ENCODE results near the gene MYH15.

The MYH15 gene

DNA sequence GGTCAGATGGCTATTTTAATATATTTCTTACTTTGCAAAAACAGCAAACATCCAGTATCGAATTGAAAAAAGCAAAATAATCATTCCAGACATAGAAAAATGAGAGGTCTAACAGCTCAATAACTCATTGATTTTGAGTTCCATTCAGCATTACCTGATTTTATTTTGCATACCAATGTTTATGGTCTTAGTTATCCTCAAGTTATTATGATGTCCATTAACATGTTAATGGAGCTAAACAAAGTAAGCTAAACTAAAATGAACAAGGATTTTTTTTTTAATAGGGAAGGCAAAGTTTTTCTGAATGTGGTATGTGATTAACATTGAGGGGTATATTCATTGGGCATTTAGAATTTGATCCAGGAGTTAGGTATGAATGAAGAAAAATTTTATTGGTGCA lies 13.1 kb downstream of the MYH15 start:
- no peak overlapping the region for H3K27ac Mint-ChIP-seq
- H3K27me3 Mint-ChIP-seq (ENCODE audit: low read depth): no peaks in the 10 kb centered on the region

DNA sequence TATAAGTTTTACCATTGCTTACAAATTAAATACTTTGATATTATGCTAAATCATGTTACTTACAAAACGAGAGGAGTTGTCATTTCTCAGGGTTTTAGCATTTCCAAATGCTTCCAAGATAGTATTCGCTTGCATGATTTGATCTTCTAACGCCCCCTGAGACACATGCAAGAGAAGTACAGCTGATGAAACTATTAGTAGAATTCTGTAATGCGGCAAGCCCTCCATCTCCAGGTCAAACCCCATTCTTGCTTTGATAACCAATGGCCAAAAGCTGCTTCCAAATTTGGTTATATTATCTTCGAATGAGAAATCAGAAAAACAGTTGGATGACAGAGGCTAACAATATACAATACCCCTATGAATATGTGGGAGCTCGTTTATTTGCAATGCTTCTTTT lies 14.7 kb downstream of the MYH15 start:
- Mint-ChIP-seq H3K27me3 (ENCODE audit: low read depth) (no peaks in the 10 kb centered on the region), H3K36me3 (ENCODE audit: low read depth) (no peaks in the 10 kb centered on the region), H3K4me1 (peaks cover 15% of the 10 kb centered on the region), H3K4me3 (no peak overlapping the region), H3K9me3 (no peaks in the 10 kb centered on the region), H3K27ac (no peak overlapping the region)
- no peak for TF ChIP-seq CTCF (IDR thresholded peaks at IDR 0.05; ENCODE audit: unreplicated experiment in 3 of 3)

More for the DNA sequence above, 13.1 kb downstream of the MYH15 start:
- TF ChIP-seq CTCF (IDR thresholded peaks at IDR 0.05; ENCODE audit: unreplicated experiment in 3 of 3): no peak
- Mint-ChIP-seq H3K9me3 (no peaks in the 10 kb centered on the region), H3K36me3 (ENCODE audit: low read depth) (no peaks in the 10 kb centered on the region), H3K4me3 (no peak overlapping the region), H3K4me1 (peaks cover 15% of the 10 kb centered on the region)

GRCh38 chr3:108494906-108495531 lies 15.4 kb downstream of the MYH15 start:
- Mint-ChIP-seq H3K27me3 (ENCODE audit: low read depth) (no peaks in the 10 kb centered on the region), H3K4me3 (no peak overlapping the region), H3K4me1 (peaks cover 15% of the 10 kb centered on the region), H3K27ac (peak overlapping the region in 1 of 3 experiments; percentile 2), H3K36me3 (ENCODE audit: low read depth) (no peaks in the 10 kb centered on the region), H3K9me3 (no peaks in the 10 kb centered on the region)
- no peak for TF ChIP-seq CTCF (IDR thresholded peaks at IDR 0.05; ENCODE audit: unreplicated experiment in 3 of 3)

DNA sequence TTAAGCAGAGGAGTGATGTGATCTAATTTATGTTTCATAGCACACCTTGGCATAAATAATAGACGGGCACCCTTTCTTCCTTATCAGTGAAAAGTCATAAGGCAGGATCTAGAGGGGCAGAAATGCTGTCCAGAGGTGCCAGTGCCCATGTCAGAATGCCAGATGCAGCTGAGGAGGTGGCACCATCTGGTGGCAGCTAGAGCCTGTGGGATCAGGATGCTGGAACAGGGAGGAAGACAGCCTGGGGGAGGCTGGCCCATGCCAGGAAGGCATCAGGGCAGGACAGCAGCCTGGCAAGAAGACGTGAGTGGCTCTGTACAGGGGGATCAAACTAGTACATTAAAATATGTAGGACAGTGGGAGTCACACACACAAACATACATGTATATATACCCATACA lies 16.5 kb downstream of the MYH15 start:
- TF ChIP-seq CTCF (IDR thresholded peaks at IDR 0.05; ENCODE audit: unreplicated experiment in 3 of 3): no peak
- no peak overlapping the region for H3K4me3 Mint-ChIP-seq
- H3K36me3 Mint-ChIP-seq (ENCODE audit: low read depth): no peaks in the 10 kb centered on the region
- no peaks in the 10 kb centered on the region for H3K27me3 Mint-ChIP-seq (ENCODE audit: low read depth)
- H3K9me3 Mint-ChIP-seq: no peaks in the 10 kb centered on the region
- H3K4me1 Mint-ChIP-seq: peaks cover 20% of the 10 kb centered on the region
- H3K27ac Mint-ChIP-seq: no peak overlapping the region

DNA sequence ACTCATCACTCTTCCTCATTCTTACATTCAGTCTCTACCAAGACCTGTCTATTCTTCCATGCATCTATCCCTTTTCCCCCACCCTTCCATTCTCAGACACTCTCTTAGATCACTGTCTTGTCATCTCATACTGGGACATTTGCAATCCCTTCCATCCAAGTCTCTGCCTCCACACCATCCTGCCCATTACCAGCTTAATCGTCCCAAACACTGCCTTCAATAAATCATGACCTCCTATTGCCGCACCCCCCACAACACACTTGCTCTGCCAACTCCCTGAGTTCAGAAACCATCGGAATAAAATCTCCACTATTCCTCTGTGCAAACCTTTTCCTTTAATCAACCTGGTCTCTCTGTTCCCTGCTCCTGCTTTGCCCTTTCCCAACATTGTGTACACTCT lies 18.9 kb downstream of the MYH15 start:
- no peak overlapping the region for H3K4me3 Mint-ChIP-seq
- H3K4me1 Mint-ChIP-seq: peaks cover 32% of the 10 kb centered on the region
- no peaks in the 10 kb centered on the region for H3K36me3 Mint-ChIP-seq (ENCODE audit: low read depth)
- H3K9me3 Mint-ChIP-seq: no peaks in the 10 kb centered on the region
- TF ChIP-seq CTCF (IDR thresholded peaks at IDR 0.05; ENCODE audit: unreplicated experiment in 3 of 3): no peak
- no peak overlapping the region for H3K27ac Mint-ChIP-seq
- H3K27me3 Mint-ChIP-seq (ENCODE audit: low read depth): no peaks in the 10 kb centered on the region

DNA sequence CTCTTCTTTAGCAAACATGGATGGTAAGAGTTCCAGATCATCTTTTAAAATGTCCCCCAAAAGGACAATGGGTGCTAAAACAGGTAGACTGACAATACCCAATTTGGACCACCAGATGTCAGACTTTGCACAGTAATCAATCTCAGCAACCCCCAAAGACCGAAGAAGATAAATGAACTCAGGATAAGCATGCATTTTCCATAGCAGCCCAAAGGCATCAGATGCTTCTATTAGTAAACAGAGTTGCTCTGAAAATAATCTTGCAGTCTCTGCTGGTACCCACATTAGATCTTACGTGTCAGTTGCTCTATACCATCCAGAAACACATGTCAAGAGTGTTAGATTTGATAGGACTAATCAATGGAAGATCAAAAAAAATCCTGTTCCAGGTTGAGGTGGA lies 20.6 kb downstream of the MYH15 start:
- Mint-ChIP-seq H3K27me3 (ENCODE audit: low read depth) (peaks cover 5% of the 10 kb centered on the region), H3K4me1 (peaks cover 21% of the 10 kb centered on the region), H3K27ac (no peak overlapping the region), H3K9me3 (no peaks in the 10 kb centered on the region), H3K36me3 (ENCODE audit: low read depth) (no peaks in the 10 kb centered on the region), H3K4me3 (no peak overlapping the region)
- TF ChIP-seq CTCF (IDR thresholded peaks at IDR 0.05; ENCODE audit: unreplicated experiment in 3 of 3): peak; percentile 74 to 84 (median 77)

Measured in nephron (organoid).